Esophagus squamous epithelium (tissue), 5 donors: ENCODE data around the gene ANKH. TPM values are rescaled to one million over a fixed set of nuclear protein-coding genes. Genes with fewer than 3 reads are reported as not detected.

Experiments
- DNase-seq: peaks from one replicate; lab custom pipeline; 2025; lab: John Stamatoyannopoulos, UW
- H3K27ac ChIP-seq, 4 donors: fragments of 200-600 bp; sonication (generic); one replicate each; pipeline ENCODE4 v1.5.1; 2016 to 2019; ENCODE audit warnings: mild to moderate bottlenecking in 1 of 4
- H3K27me3 ChIP-seq, 4 donors: fragments of 200-600 bp; sonication (generic); 1 replicate in 3 of 4; 2 replicates in 1 of 4; pipeline versions ENCODE4 v1.5.1 to v1.6.0; 2017 to 2021; ENCODE audit warnings: antibody characterized with exemption in 1 of 4
- H3K36me3 ChIP-seq, 3 donors: fragments of 200-600 bp; sonication (generic); one replicate each; pipeline ENCODE4 v1.5.1; 2016 to 2019
- H3K4me1 ChIP-seq, 3 donors: fragments of 200-600 bp; sonication (generic); one replicate each; pipeline ENCODE4 v1.5.1; 2017 to 2019
- H3K4me3 ChIP-seq, 4 donors: fragments of 200-600 bp; sonication (generic); 1 replicate in 3 of 4; 2 replicates in 1 of 4; pipeline ENCODE4 v1.5.1; 2016 to 2019; ENCODE audit warnings: mild to moderate bottlenecking in 2 of 4, moderate library complexity in 1 of 4
- H3K9me3 ChIP-seq, 3 donors: fragments of 200-600 bp; sonication (generic); one replicate each; pipeline ENCODE4 v1.5.1; 2016 to 2019
- CTCF ChIP-seq, 6 experiments: fragments of 450-650 bp in 4 of 6; fragments of 200-600 bp in 2 of 6; sonication (generic) in 2 of 6; IDR thresholded peaks; one replicate each; pipeline ENCODE4 v1.5.1; 2016 to 2019; ENCODE audit warnings: antibody characterized with exemption in 6 of 6, mild to moderate bottlenecking in 4 of 6, moderate library complexity in 4 of 6
- POLR2A ChIP-seq, 4 donors: fragments of 450-650 bp; IDR thresholded peaks; one replicate each; pipeline ENCODE4 v1.6.1; 2017; ENCODE audit warnings: antibody characterized with exemption in 4 of 4, mild to moderate bottlenecking in 4 of 4, moderate library complexity in 3 of 4
- WGBS, 2 donors: methylation state at CpG; one replicate each; pipeline ENCODE4 v1.1.5; 2018; 5-methylcytosine and 5-hydroxymethylcytosine counted together
- intact Hi-C: fragments of 100-400 bp; cut with DNase I; formaldehyde crosslinking; loops from one replicate; pipeline ENCODE4 v1.15.0; 2022
- total RNA-seq, 4 donors: library from RNA; depleted of rRNA; stranded (reverse); fragments of >200 nt; gene quantifications; one replicate each; pipeline ENCODE4 v1.1.0, GENCODE V29; 2016
- donor health status: DM: yes; HTN: yes; CAD: no.

The ANKH gene
- total RNA-seq, 4 donors from 2014 or later = 10.0 to 38.0 (median 16.7) TPM

- no peak overlapping the region for H3K27ac ChIP-seq
- no peaks in the 10 kb centered on the region for H3K9me3 ChIP-seq
- H3K27me3 ChIP-seq = no peaks in the 10 kb centered on the region
- no peaks in the 10 kb centered on the region for H3K36me3 ChIP-seq
- no peaks in the 10 kb centered on the region for H3K4me1 ChIP-seq
- no peak for TF ChIP-seq CTCF (IDR thresholded peaks at IDR 0.05)
- intact Hi-C loops = no loop called here
- H3K4me3 ChIP-seq = no peak overlapping the region
- DNase-seq = no peak
- 77 to 84% methylated on average over 8 of the region's 8 CpGs for WGBS, 2 donors
Measured at GRCh38 chr5:14914623-14915260, 43.2 kb upstream of the ANKH start.

- H3K36me3 ChIP-seq = no peaks in the 10 kb centered on the region
- TF ChIP-seq CTCF (IDR thresholded peaks at IDR 0.05) (no peak), POLR2A (IDR thresholded peaks at IDR 0.05) (no peak)
- no peak overlapping the region for H3K27ac ChIP-seq
- intact Hi-C loops = no loop called here
- H3K4me3 ChIP-seq = no peak overlapping the region
- no peak for DNase-seq
- no peaks in the 10 kb centered on the region for H3K9me3 ChIP-seq
- no peaks in the 10 kb centered on the region for H3K4me1 ChIP-seq
- 87 to 92% methylated on average over 7 of the region's 7 CpGs for WGBS, 2 donors
- H3K27me3 ChIP-seq = no peaks in the 10 kb centered on the region
Measured at GRCh38 chr5:14914193-14914592, 42.6 kb upstream of the ANKH start.

- no peaks in the 10 kb centered on the region for H3K27me3 ChIP-seq
- H3K4me1 ChIP-seq = no peaks in the 10 kb centered on the region
- DNase-seq = no peak
- H3K27ac ChIP-seq = no peak overlapping the region
- TF ChIP-seq CTCF (IDR thresholded peaks at IDR 0.05) = no peak
- no peak for TF ChIP-seq POLR2A (IDR thresholded peaks at IDR 0.05)
- intact Hi-C loops = no loop called here
- no peaks in the 10 kb centered on the region for H3K36me3 ChIP-seq
- no peaks in the 10 kb centered on the region for H3K9me3 ChIP-seq
- WGBS, 2 donors = 81 to 88% methylated on average over 4 to 5 of the region's 5 CpGs
- no peak overlapping the region for H3K4me3 ChIP-seq
Measured at GRCh38 chr5:14913096-14913495, 41.5 kb upstream of the ANKH start.

GRCh38 chr5:14912206-14912605, 40.6 kb upstream of the ANKH start:
- Histone ChIP-seq H3K4me3 (no peak overlapping the region), H3K27me3 (no peaks in the 10 kb centered on the region), H3K27ac (no peak overlapping the region), H3K9me3 (no peaks in the 10 kb centered on the region), H3K4me1 (no peaks in the 10 kb centered on the region), H3K36me3 (no peaks in the 10 kb centered on the region)
- no peak for DNase-seq
- intact Hi-C loops = no loop called here
- 79 to 80% methylated on average over 7 of the region's 7 CpGs for WGBS, 2 donors
- TF ChIP-seq CTCF (IDR thresholded peaks at IDR 0.05) (no peak), POLR2A (IDR thresholded peaks at IDR 0.05) (no peak)

GRCh38 chr5:14909369-14909768, 37.8 kb upstream of the ANKH start:
- Histone ChIP-seq H3K9me3 (no peaks in the 10 kb centered on the region), H3K27me3 (no peaks in the 10 kb centered on the region), H3K27ac (no peak overlapping the region), H3K36me3 (no peaks in the 10 kb centered on the region), H3K4me3 (no peak overlapping the region), H3K4me1 (no peaks in the 10 kb centered on the region)
- intact Hi-C loops = no loop called here
- TF ChIP-seq POLR2A (IDR thresholded peaks at IDR 0.05) = no peak
- TF ChIP-seq CTCF (IDR thresholded peaks at IDR 0.05) = no peak
- no peak for DNase-seq
- WGBS, 2 donors = 94 to 95% methylated on average over 2 of the region's 2 CpGs
